NCI-H2196 treated with DMSO at 0.1 percent for 48 hours (cell line): ENCODE results near the gene PSMD6.

Source experiments
- DNase-seq: peaks from one replicate; lab custom pipeline; 2025; ENCODE audit not compliant: unreplicated experiment; lab: John Stamatoyannopoulos, UW

PSMD6 gene

DNA sequence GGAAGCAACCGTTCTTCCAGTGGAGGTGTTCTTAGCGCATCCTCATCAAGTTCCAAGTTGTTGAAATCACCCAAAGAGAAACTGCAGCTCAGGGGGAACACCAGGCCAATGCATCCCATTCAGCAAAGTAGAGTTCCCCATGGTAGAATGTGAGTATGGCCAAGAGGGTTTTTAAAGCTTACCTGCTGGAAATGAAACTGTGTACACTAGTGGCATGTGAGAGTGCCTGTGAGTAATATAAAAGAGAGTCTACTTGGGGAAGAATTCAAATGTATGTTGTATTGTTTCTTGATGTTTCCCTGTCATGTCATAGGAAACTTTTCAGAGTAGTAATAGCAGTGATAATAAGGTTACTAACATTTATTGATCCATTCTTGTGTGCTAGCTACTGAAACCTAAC is 43.3 kb downstream of the PSMD6 start:
- DNase-seq, result no peak

- DNase-seq, result no peak
Observed at GRCh38 chr3:63979093-63979885, 44.0 kb downstream of the PSMD6 start.

GRCh38 chr3:63977893-63978292 is 45.4 kb downstream of the PSMD6 start:
- no peak for DNase-seq

DNA sequence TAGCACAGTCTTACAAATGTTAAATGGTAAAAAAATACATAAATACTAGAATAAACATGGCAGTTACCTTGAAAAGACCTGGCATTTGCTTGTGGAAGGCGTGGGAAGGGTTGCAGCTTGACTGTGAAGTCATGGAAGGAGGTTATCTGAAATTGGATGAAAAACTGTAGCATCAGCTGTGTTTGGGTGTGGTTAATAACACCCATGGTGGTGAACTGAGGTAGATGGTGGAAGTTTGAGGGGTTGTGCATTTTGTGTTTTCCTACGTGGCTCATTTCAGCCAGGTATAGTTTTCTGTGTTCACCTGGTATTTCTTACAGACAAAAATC is 46.5 kb downstream of the PSMD6 start:
- DNase-seq, result no peak

DNA sequence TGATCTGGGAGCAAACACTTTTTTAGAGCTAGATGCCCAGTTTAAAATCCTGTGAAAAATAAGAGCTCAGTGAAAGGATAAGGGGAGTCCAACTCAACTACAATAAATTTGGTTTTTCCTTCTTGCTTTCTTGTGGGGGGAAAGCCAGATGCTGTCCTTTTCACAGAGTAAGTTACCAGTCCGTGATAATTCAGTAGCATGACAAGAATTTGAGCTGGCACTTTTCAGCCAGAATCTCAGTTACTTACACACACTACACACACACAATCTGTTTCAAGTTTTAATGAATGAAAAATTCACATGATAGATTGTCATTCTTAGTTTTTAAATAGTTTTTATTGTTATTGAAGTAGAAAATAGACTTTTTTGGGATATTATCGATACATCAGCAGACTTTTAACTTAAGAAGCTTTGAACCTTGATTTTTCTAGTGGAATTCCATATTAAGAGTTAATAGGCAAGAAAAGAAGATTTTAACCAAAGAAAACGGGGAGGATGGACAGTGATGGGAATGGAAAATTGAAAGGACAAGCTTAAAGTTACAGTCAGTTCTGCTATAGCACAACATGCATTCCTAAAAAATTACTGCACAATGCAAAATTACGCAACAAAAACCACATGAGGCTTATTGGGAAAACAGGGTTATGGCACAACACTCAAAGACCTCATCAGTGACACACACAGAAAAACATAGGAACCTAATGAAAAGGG is 47.0 kb downstream of the PSMD6 start:
- no peak for DNase-seq

DNA sequence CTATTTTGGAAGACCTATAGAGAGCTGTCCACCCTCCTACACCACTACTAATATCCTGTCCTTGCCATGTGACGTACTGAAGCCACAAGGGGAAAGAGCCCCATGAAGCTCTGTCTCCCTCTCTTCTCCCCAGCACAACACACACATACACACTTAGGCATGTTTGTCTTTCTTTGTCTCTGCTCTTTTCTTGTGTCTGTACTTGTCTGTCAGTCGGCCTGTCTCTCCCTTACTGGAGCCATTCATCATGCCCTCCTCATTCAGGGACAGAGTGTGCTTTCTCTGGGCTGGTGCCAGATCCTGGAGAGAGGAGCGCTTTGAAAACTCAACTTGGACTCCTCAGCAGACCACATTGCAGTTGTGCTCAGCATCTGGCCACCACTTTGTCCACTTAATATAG is 47.6 kb downstream of the PSMD6 start:
- no peak for DNase-seq

DNA sequence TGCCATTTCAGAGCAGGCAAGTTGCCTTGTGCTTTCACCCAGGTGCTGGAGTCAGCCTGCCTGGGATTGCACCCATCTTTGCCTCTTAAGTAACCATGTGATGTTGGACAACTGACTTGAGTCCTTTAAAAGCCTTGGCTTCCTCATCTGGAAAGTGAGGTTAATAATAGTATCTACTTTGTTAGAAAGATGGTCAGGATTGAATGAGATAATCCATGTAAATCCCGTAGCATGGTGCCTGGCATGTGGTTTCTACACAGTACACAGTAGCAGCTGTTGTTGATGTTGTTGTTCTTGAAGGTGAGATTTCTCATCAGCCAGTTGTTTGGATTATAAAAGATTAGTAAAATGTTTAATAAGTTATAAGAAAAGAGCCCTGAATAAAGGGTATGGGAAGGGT is 48.8 kb downstream of the PSMD6 start:
- no peak for DNase-seq

- no peak for DNase-seq
Observed at GRCh38 chr3:63973406-63973805, 49.9 kb downstream of the PSMD6 start.

GRCh38 chr3:63972987-63973386 is 50.3 kb downstream of the PSMD6 start:
- no peak for DNase-seq

DNA sequence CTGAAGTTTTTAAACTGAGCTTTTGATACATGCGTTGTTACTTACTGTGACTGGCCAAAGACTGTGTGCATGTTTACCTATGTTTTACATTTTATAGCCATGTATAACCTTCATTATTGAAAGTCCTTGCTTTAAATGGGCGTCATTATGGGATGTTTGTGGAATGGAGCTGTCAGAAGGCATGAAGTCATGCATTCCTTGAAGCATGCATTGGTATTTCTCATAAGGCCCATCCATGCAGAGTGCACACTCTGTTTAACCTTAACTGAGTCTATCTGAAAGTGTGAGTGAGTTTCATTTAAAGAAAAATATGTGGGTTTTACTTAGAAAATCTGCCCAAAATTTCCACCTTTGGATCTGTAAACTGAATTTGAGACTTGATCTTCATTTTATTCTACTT is 51.1 kb downstream of the PSMD6 start:
- no peak for DNase-seq

DNA sequence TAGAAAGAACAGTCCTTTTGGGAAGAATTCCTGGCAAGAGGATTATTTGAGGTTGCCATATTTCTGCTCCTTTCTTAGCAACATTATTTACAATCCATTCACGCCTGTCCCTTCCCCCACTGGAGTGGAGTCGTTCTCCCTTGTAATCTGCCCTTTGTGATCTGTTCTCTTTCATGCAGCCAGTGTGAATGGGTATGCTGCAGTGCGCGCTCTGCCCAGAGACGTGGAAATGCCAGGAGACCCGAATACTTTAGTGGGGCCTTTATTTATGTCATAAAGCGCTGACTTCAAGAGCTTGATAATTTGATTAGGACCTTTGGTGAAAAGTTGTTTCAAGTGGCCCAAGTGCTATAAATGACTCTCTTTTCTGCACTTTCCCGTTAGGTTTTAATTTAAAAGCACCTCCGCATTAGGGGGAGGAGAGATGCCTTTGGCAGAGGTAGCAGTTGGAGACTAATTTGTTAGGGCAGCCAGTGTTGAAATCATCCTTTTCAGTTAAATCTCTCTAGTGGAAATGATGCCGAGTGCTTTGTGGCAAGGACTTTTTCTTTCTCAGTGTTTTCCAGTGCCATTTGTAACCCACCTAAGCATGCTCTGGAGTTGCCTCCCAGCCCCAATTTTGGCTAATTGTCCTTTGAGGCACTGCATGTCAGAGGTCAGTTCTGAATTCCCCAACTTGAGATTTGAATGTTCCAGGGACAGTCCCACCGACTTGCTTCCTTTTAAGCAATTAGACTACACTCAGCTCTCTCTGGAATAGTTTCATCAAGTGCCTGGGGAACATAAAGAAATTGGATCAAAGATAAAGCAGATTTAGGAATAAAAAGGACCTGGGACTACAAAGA is 52.4 kb downstream of the PSMD6 start:
- no peak for DNase-seq

DNA sequence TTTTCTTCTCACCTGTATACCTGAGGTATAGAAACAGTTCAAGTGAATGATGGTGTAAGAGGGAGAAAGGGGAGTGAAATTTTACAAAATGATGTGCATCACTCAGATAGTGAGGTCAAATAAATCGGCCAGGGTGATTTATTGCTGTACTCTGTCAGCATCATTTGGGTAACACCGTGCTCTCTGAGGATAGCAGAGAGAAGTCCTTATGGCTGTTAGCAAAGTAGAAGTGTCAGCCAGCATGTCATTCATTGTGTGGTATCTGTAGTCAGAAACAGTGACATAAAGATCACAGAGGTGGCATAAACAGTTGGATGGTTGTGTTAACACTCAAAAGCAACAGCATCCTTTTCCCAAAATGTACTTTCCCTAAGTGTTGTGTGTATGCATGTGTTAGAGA is 53.4 kb downstream of the PSMD6 start:
- no peak for DNase-seq

DNA sequence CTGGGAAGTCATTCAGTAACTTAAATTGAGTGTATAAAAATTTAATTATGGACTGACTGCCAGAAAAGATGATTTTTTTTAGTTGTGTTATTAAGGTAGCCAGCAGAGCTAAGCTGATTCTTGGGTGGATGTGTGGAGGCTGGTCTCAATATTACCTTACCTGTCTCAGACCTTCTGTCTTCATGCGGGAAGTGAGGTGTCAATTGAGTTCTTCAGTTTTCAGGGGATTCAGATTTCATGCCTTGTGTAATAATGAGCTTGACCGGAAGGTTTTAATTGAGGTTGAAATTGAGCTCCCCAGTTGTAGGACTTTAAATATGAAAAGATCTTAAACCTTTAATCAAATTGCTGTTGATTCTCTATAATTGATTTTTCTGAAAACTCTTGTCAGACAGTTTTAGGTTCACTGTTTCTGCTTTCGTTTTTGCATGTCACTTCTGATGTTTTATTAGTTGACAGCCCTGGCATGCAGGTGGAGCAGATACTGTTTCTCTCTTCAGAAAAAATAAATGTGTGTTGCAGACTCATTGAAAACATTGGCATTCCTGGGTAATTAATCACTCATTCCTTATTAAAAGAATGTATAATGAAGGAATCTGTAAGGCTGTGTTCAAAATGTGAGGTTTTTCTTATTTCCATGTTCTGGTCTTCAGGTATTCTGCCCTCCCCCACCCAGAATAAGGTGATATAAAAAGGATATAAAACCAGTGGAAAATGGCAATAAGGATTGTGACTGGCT is 54.5 kb downstream of the PSMD6 start:
- no peak for DNase-seq

DNA sequence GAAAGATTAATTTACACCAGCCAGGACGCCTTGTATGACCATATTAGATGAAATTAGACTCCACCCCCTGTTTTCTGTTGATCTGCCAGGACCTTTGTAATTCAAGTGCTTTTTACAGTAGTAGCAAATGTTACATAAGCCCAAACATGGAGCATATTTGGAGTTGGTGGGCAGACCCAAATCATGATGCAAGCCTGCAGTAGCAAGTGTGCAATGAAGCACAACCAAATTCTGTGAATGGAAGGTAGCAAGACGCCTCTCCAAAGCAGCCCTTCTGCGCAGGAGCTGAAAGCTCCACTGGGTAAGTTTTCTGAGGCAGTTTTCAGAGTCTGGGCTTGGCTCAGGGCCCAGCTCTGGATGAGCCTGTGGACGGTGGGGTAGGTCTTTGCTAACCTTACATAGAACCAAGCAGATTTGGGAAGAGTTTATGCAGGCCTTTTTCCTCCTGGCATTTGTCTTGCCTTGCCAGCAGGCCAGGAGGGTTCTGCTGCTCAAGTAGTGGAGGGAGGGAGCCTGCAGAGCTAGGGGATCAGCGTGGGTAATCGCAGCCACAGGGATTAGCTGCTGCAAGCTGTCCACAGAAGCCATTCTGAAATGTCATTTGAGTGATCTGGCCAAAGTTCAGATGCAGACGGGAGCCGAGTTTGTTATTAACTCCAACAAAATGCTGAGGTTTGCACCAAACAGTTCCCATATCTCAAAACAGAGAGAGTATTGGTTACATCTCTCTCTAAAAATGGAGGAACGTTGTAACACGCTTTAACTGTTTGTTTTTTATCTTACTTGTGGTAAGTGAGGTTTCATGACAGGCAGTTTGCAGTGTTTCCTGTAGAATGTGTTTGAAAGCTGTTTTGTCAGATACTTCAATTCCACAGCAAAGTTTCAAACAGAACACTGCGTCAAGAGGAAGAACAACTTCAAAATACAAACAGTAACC is 55.4 kb downstream of the PSMD6 start:
- DNase-seq, result no peak

- no peak for DNase-seq
Observed at GRCh38 chr3:63966871-63967270, 56.4 kb downstream of the PSMD6 start.

GRCh38 chr3:63966007-63966406 is 57.3 kb downstream of the PSMD6 start:
- no peak for DNase-seq

DNA sequence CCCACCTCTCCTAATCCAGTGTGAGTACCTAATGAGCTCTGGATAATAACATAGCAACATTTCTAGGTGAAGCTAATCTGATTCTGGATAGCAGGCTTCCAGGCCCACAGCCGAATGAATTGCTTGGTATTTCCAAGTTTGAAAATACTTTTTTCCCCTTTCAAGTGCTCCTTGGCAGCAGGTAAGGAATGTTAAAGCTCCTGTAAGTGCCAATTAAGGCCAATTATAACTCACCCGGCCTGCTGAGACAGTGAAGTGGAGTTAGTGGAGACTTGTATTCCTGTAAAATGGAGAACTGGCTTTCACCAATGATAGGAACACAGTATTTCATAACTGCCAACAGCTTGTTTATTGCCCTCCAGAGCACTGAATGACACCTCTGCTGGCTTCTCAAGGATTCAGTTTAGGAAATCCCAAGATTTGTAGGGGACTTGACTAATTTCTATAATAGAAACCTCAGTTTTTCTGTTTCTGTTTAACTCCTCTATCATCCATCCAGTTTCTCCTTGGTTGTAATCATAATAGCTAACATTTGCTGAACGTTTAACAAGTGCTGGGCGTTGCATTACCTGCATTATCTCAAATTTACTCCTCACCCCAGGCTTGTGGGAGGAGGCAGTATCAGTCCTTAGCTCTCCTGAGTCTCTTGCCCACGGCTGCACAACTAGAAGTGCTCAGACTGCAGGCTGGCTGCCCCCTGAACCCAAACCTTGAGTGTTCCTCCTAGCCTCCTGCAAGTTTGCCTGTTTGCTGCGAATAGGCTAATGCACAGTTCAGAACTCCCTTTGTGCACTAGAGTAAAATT is 58.4 kb downstream of the PSMD6 start:
- DNase-seq, result no peak

- no peak for DNase-seq
Observed at GRCh38 chr3:63963496-63963895, 59.8 kb downstream of the PSMD6 start.

DNA sequence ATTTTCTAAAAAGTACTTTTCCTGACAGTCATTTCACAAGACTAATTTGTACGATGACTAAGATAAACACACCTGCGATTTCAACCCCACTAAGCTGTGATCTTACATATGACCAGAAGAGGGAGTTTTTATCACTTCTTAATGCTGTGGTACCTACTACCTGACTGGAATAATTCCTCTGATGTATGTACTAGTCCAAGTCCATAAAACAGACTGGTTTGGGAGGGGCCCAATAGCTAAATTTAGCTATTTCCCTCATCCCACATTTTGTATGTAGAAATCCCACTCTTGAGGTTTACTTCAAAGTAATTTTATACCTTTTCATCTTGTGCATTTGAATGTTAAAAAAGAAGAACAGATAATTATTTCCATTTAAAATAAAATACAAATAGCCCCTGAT is 61.4 kb downstream of the PSMD6 start:
- DNase-seq, result peak; percentile 20
